ENCODE data around the gene NSG2.

DNA sequence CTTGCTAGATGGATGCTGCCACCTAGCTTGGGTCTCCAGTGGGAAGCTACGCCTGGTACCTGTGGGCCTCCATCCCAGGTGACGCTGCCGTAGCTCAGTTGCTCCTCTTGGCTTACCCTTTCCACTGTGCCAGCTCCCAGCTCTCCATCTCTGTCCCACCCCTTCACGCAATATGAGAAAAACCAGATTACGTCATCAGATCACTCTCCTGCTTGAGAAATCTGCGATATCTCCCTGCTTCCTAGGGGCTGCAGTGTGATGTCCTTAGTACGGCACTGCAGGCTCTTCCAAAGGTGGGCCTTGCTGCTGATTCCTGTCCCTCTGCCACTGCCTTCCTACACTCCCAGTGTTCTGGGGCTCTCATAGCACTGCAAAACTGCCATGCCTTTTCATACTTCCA, 28.9 kb downstream of the NSG2 start:
- TF ChIP-seq, protein P1, sequence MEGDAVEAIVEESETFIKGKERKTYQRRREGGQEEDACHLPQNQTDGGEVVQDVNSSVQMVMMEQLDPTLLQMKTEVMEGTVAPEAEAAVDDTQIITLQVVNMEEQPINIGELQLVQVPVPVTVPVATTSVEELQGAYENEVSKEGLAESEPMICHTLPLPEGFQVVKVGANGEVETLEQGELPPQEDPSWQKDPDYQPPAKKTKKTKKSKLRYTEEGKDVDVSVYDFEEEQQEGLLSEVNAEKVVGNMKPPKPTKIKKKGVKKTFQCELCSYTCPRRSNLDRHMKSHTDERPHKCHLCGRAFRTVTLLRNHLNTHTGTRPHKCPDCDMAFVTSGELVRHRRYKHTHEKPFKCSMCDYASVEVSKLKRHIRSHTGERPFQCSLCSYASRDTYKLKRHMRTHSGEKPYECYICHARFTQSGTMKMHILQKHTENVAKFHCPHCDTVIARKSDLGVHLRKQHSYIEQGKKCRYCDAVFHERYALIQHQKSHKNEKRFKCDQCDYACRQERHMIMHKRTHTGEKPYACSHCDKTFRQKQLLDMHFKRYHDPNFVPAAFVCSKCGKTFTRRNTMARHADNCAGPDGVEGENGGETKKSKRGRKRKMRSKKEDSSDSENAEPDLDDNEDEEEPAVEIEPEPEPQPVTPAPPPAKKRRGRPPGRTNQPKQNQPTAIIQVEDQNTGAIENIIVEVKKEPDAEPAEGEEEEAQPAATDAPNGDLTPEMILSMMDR (IDR thresholded peaks at IDR 0.05): no peak
- TF ChIP-seq POLR2A (IDR thresholded peaks at IDR 0.05): no peak

All from testis (tissue), 2 donors.